Liver (tissue), 3 donors: ENCODE results near the gene UBN2.

ENCODE experiments used
- ATF3 ChIP-seq: IDR thresholded peaks from 2 replicates; pipeline ENCODE4 v1.6.1; 2016; ENCODE audit warnings: antibody characterized with exemption
- CTCF ChIP-seq: fragments of 150-350 bp; IDR thresholded peaks from 2 replicates; pipeline ENCODE4 v1.5.1; 2017; ENCODE audit warnings: improper control_type of control experiment, low read depth, low read length; ENCODE audit not compliant: missing input control
- FOXA1 ChIP-seq: IDR thresholded peaks from 2 replicates; pipeline ENCODE4 v1.6.1; 2016; ENCODE audit warnings: antibody characterized with exemption
- GABPA ChIP-seq, 2 donors: IDR thresholded peaks in 1 of 2; conservative IDR thresholded peaks in 1 of 2; 2 replicates each; pipeline ENCODE4 v1.6.1; 2016; ENCODE audit warnings: antibody characterized with exemption in 2 of 2, mild to moderate bottlenecking in 1 of 2, moderate library complexity in 1 of 2
- MAX ChIP-seq: IDR thresholded peaks from 2 replicates; pipeline ENCODE4 v1.6.1; 2016; ENCODE audit warnings: antibody characterized with exemption
- REST ChIP-seq: IDR thresholded peaks from 2 replicates; pipeline ENCODE4 v1.6.1; 2016; ENCODE audit warnings: antibody characterized with exemption, mild to moderate bottlenecking
- SP1 ChIP-seq: IDR thresholded peaks from 2 replicates; pipeline ENCODE4 v1.6.1; 2018; ENCODE audit warnings: antibody characterized with exemption, mild to moderate bottlenecking
- TAF1 ChIP-seq: conservative IDR thresholded peaks from 2 replicates; pipeline ENCODE4 v1.6.1; 2016; ENCODE audit warnings: antibody characterized with exemption, mild to moderate bottlenecking
- YY1 ChIP-seq: IDR thresholded peaks from 2 replicates; pipeline ENCODE4 v1.6.1; 2016; ENCODE audit warnings: antibody characterized with exemption, mild to moderate bottlenecking
- donor health status: healthy.
- donor health status: healthy.

- TF ChIP-seq CTCF (no peak), MAX (no peak), YY1 (no peak), REST (no peak), GABPA (IDR thresholded peaks at IDR 0.05 in 1 of 2, conservative IDR thresholded peaks at IDR 0.05 in 1 of 2) (no peak), FOXA1 (no peak), TAF1 (no peak), ATF3 (no peak), SP1 (no peak)
Observed at GRCh38 chr7:139351027-139351426, 120.0 kb downstream of the UBN2 start.
